ENCODE data around the gene GFPT2.

Gene GFPT2

GRCh38 chr5:180350296-180350695 is 2.8 kb downstream of the GFPT2 start:
- no peak for TF ChIP-seq CTCF (IDR thresholded peaks at IDR 0.05; ENCODE audit: insufficient read depth, low read length, missing control alignments)
- POLR2A ChIA-PET: no interaction called here
- CTCF ChIA-PET: interaction anchor here (0.8 to 3.7 kb wide), 3 partner anchors 17 to 35 kb away, joined by 3 to 17 read pairs (median 4); no protein-coding TSS in a partner anchor
- DNase-seq (ENCODE audit: low read depth, low spot score): no peak
- no peak overlapping the region for H3K4me3 ChIP-seq (ENCODE audit: low read depth, low read length)

- CTCF ChIA-PET: interaction anchor here (0.7 to 3.7 kb wide), 4 partner anchors 16 to 122 kb away, joined by 3 to 17 read pairs (median 4); no protein-coding TSS in a partner anchor
- H3K4me3 ChIP-seq (ENCODE audit: low read depth, low read length): no peak overlapping the region
- no peak for TF ChIP-seq CTCF (IDR thresholded peaks at IDR 0.05; ENCODE audit: insufficient read depth, low read length, missing control alignments)
- POLR2A ChIA-PET: no interaction called here
- DNase-seq (ENCODE audit: low read depth, low spot score): no peak
Observed at GRCh38 chr5:180349391-180349790, 3.7 kb downstream of the GFPT2 start.

GRCh38 chr5:180348336-180348735 is 4.8 kb downstream of the GFPT2 start:
- POLR2A ChIA-PET: no interaction called here
- no peak for DNase-seq (ENCODE audit: low read depth, low spot score)
- CTCF ChIA-PET: no interaction called here
- no peak overlapping the region for H3K4me3 ChIP-seq (ENCODE audit: low read depth, low read length)
- no peak for TF ChIP-seq CTCF (IDR thresholded peaks at IDR 0.05; ENCODE audit: insufficient read depth, low read length, missing control alignments)

- DNase-seq (ENCODE audit: low read depth, low spot score): no peak
- H3K4me3 ChIP-seq (ENCODE audit: low read depth, low read length): no peak overlapping the region
Observed at GRCh38 chr5:180347702-180348101, 5.4 kb downstream of the GFPT2 start.

GRCh38 chr5:180346358-180346757 is 6.8 kb downstream of the GFPT2 start:
- CTCF ChIA-PET: interaction anchor here (1.2 to 7.8 kb wide), 3 partner anchors 19 to 53 kb away, joined by 4 to 66 read pairs (median 5); no protein-coding TSS in a partner anchor
- POLR2A ChIA-PET: no interaction called here
- no peak for TF ChIP-seq CTCF (IDR thresholded peaks at IDR 0.05; ENCODE audit: insufficient read depth, low read length, missing control alignments)
- no peak overlapping the region for H3K4me3 ChIP-seq (ENCODE audit: low read depth, low read length)
- DNase-seq (ENCODE audit: low read depth, low spot score): no peak

More at GRCh38 chr5:180347702-180348101, 5.4 kb downstream of the GFPT2 start:
- ChIA-PET CTCF (interaction anchor here (7.8 kb wide), 1 partner anchor 20 kb away, joined by 66 read pairs; no protein-coding TSS in a partner anchor), POLR2A (no interaction called here)
- TF ChIP-seq CTCF (IDR thresholded peaks at IDR 0.05; ENCODE audit: insufficient read depth, low read length, missing control alignments): no peak

GRCh38 chr5:180345781-180346180 is 7.4 kb downstream of the GFPT2 start:
- POLR2A ChIA-PET: no interaction called here
- TF ChIP-seq CTCF (IDR thresholded peaks at IDR 0.05; ENCODE audit: insufficient read depth, low read length, missing control alignments): no peak
- no peak for DNase-seq (ENCODE audit: low read depth, low spot score)
- H3K4me3 ChIP-seq (ENCODE audit: low read depth, low read length): no peak overlapping the region
- CTCF ChIA-PET: interaction anchor here (1.3 to 7.8 kb wide), 4 partner anchors 12 to 52 kb away, joined by 3 to 66 read pairs (median 14); no protein-coding TSS in a partner anchor
